Gastrocnemius medialis (tissue), 4 donors: ENCODE results near the gene UMODL1.

ENCODE experiments used
- CTCF ChIP-seq, 5 experiments: fragments of 450-650 bp in 3 of 5; fragments of 200-600 bp in 2 of 5; sonication (generic) in 2 of 5; IDR thresholded peaks in 4 of 5; conservative IDR thresholded peaks in 1 of 5; 1 replicate in 4 of 5; 2 replicates in 1 of 5; pipeline ENCODE4 v1.5.1; 2016 to 2019; ENCODE audit warnings: antibody characterized with exemption in 5 of 5, mild to moderate bottlenecking in 3 of 5, moderate library complexity in 3 of 5
- POLR2A ChIP-seq, 2 donors: fragments of 450-650 bp; IDR thresholded peaks; one replicate each; pipeline ENCODE4 v1.6.1; 2017; ENCODE audit warnings: antibody characterized with exemption in 2 of 2, mild to moderate bottlenecking in 2 of 2, moderate library complexity in 2 of 2

- TF ChIP-seq CTCF (IDR thresholded peaks at IDR 0.05 in 4 of 5, conservative IDR thresholded peaks at IDR 0.05 in 1 of 5) (no peak), POLR2A (IDR thresholded peaks at IDR 0.05) (no peak)
Measured at GRCh38 chr21:42059721-42060120, 11.4 kb upstream of the UMODL1 start.
